Nephron (organoid): ENCODE results near the gene HDAC7.

Source experiments
- H3K27ac Mint-ChIP-seq, 3 experiments: 2 replicates each; pipeline ENCODE4 v1.8.0; 2020; ENCODE audit warnings: mixed read lengths in 3 of 3, mild to moderate bottlenecking in 2 of 3, moderate library complexity in 1 of 3
- H3K27me3 Mint-ChIP-seq: 2 replicates; pipeline ENCODE4 v1.8.0; 2021; ENCODE audit warnings: low read depth, mild to moderate bottlenecking, moderate library complexity, mixed read lengths
- H3K36me3 Mint-ChIP-seq: 2 replicates; pipeline ENCODE4 v1.8.0; 2020; ENCODE audit warnings: low read depth, mixed read lengths
- H3K4me1 Mint-ChIP-seq: 2 replicates; pipeline ENCODE4 v1.8.0; 2020; ENCODE audit warnings: mixed read lengths
- H3K4me3 Mint-ChIP-seq, 3 experiments: 2 replicates each; pipeline ENCODE4 v1.8.0; 2020; ENCODE audit warnings: mild to moderate bottlenecking in 3 of 3, mixed read lengths in 3 of 3, moderate library complexity in 2 of 3
- H3K9me3 Mint-ChIP-seq: 2 replicates; pipeline ENCODE4 v1.8.0; 2020; ENCODE audit warnings: mixed read lengths
- CTCF ChIP-seq, 3 experiments: fragments of 200-600 bp; sonication (generic); IDR thresholded peaks; one replicate each; pipeline ENCODE4 v1.5.0; 2021; ENCODE audit warnings: antibody characterized with exemption in 3 of 3; ENCODE audit not compliant: unreplicated experiment in 3 of 3

HDAC7 gene

DNA sequence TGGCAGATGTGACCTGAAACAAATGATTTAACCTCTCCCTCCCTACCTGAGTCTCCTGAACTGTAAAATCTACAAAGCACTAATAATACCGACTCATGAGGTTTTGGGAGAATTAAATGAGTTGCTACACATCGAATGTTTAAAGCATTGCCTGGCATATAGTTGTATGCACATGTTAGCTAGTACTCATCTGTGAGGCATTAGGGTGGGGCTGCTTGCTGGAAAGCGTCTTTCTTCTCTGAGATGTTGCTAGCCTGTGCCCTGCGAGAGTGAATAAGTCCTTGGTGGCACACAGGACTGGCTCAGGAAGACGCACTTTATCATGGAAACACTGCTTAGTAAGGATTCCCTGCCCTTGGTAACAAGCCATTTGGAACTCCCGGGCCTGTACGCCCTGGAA is 67.2 kb downstream of the HDAC7 start:
- H3K4me1 Mint-ChIP-seq, result peaks cover 29% of the 10 kb centered on the region
- H3K27ac Mint-ChIP-seq, result no peak overlapping the region
- H3K4me3 Mint-ChIP-seq, result no peak overlapping the region
- peaks cover 10% of the 10 kb centered on the region for H3K36me3 Mint-ChIP-seq
- no peaks in the 10 kb centered on the region for H3K27me3 Mint-ChIP-seq
- H3K9me3 Mint-ChIP-seq, result no peaks in the 10 kb centered on the region
- no peak for TF ChIP-seq CTCF (IDR thresholded peaks at IDR 0.05; ENCODE audit: unreplicated experiment in 3 of 3)

- H3K9me3 Mint-ChIP-seq, result no peaks in the 10 kb centered on the region
- TF ChIP-seq CTCF (IDR thresholded peaks at IDR 0.05; ENCODE audit: unreplicated experiment in 3 of 3), result no peak
- H3K27ac Mint-ChIP-seq, result no peak overlapping the region
- no peaks in the 10 kb centered on the region for H3K27me3 Mint-ChIP-seq
- H3K36me3 Mint-ChIP-seq, result peaks cover 12% of the 10 kb centered on the region
- peaks cover 25% of the 10 kb centered on the region for H3K4me1 Mint-ChIP-seq
- no peak overlapping the region for H3K4me3 Mint-ChIP-seq
These were observed 67.6 kb downstream of the HDAC7 start for GRCh38 chr12:47752121-47752520.

DNA sequence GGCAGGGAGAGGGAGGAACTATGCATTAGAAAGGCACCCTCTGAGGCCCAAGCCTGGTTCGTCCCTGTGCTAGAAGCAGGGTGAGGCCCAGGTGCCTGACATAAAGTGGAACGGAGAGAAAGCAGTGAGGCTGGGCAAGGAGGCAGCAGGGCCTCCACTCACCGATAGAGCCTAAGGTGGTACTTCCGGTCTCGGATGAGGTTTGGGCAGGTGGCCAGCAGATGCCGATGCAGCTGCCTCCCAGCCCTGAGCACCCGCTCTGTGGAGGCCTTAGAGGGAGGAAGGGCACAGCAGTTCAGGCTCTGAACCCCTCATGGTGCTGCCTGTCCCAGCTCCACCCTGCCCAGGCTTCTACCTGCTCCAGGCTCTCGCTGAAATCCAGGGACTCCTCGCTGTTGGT is 68.1 kb downstream of the HDAC7 start:
- Mint-ChIP-seq H3K27ac (no peak overlapping the region), H3K4me1 (peaks cover 22% of the 10 kb centered on the region), H3K9me3 (no peaks in the 10 kb centered on the region), H3K4me3 (no peak overlapping the region), H3K27me3 (no peaks in the 10 kb centered on the region), H3K36me3 (peaks cover 16% of the 10 kb centered on the region)
- no peak for TF ChIP-seq CTCF (IDR thresholded peaks at IDR 0.05; ENCODE audit: unreplicated experiment in 3 of 3)

- Mint-ChIP-seq H3K27me3 (peaks cover under 1% of the 10 kb centered on the region), H3K27ac (no peak overlapping the region), H3K9me3 (no peaks in the 10 kb centered on the region), H3K36me3 (peaks cover 16% of the 10 kb centered on the region), H3K4me1 (peaks cover 17% of the 10 kb centered on the region), H3K4me3 (no peak overlapping the region)
- no peak for TF ChIP-seq CTCF (IDR thresholded peaks at IDR 0.05; ENCODE audit: unreplicated experiment in 3 of 3)
These were observed 68.7 kb downstream of the HDAC7 start for GRCh38 chr12:47750916-47751470.

- H3K9me3 Mint-ChIP-seq, result no peaks in the 10 kb centered on the region
- H3K4me1 Mint-ChIP-seq, result peaks cover 18% of the 10 kb centered on the region
- no peak for TF ChIP-seq CTCF (IDR thresholded peaks at IDR 0.05; ENCODE audit: unreplicated experiment in 3 of 3)
- no peak overlapping the region for H3K27ac Mint-ChIP-seq
- peaks cover 6% of the 10 kb centered on the region for H3K27me3 Mint-ChIP-seq
- peaks cover 16% of the 10 kb centered on the region for H3K36me3 Mint-ChIP-seq
- no peak overlapping the region for H3K4me3 Mint-ChIP-seq
These were observed 69.4 kb downstream of the HDAC7 start for GRCh38 chr12:47750229-47750798.

DNA sequence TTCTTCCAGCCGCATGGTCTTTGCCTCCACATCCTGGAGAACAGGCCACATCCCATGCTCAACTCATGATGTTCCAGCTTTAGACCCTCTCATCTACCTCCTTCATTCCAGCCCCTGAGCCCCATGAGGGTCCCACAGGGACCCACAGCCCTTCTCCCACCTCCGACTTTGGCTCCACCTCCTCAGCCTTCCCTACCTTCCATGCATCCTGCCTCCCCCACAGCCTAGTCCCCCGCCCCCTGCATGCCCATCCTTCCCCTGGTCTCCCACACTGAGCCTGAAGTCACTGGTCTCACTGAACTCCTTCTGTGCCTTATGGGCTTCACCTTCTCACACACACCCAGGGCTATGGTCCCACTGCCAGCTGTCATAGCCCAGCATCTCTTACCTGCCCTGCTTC is 70.8 kb downstream of the HDAC7 start:
- Mint-ChIP-seq H3K27me3 (peaks cover 6% of the 10 kb centered on the region), H3K9me3 (no peaks in the 10 kb centered on the region), H3K4me3 (no peak overlapping the region), H3K36me3 (peaks cover 16% of the 10 kb centered on the region), H3K4me1 (peaks cover 19% of the 10 kb centered on the region), H3K27ac (no peak overlapping the region)
- TF ChIP-seq CTCF (IDR thresholded peaks at IDR 0.05; ENCODE audit: unreplicated experiment in 3 of 3), result no peak
